Fibroblast of lung (primary cell): ENCODE data around the gene LHX5.

Source experiments
- CTCF ChIP-seq, 2 donors: IDR thresholded peaks in 1 of 2; conservative IDR thresholded peaks in 1 of 2; 1 replicate in 1 of 2; 2 replicates in 1 of 2; pipeline ENCODE4 v1.5.1; 2011 to 2012; ENCODE audit warnings: low read length in 2 of 2, control low read depth in 1 of 2, inconsistent platforms in 1 of 2, low read depth in 1 of 2, mild to moderate bottlenecking in 1 of 2
- EZH2 ChIP-seq: IDR thresholded peaks from 2 replicates; pipeline ENCODE4 v1.5.1; 2012; ENCODE audit warnings: low read length, control low read depth, mild to moderate bottlenecking; ENCODE audit errors: missing control alignments

- TF ChIP-seq CTCF (conservative IDR thresholded peaks at IDR 0.05 in 1 of 2, IDR thresholded peaks at IDR 0.05 in 1 of 2; ENCODE audit: low read depth in 1 of 2, low read length in 2 of 2) (no peak), EZH2 (no peak)
These were observed 48.0 kb upstream of the LHX5 start for GRCh38 chr12:113519464-113520307.
